Posterior cingulate gyrus (tissue), 11 donors: ENCODE measurements around the gene USH2A.
"Not testable (repeated sequence)": the region's sequence is repeated elsewhere in the genome, so short reads cannot be mapped to it uniquely, and the experiment has no call there.

Source experiments
- DNase-seq, 10 donors: peaks; one replicate each; pipeline versions ENCODE4 v3.0.0 to v3.0.0-alpha.2; 2020 to 2021; ENCODE audit warnings: mixed read lengths in 3 of 10
- intact Hi-C: fragments of 100-400 bp; cut with DNase I; formaldehyde crosslinking; loops from one replicate; pipeline ENCODE4 v1.15.1; 2023

Gene USH2A

GRCh38 chr1:216145451-216146018 is 277.7 kb downstream of the USH2A start:
- intact Hi-C loops, DNase-seq: not testable (repeated sequence)

- DNase-seq, result no peak
- intact Hi-C loops, result no loop called here
Measured at GRCh38 chr1:216144661-216145450, 278.4 kb downstream of the USH2A start.

GRCh38 chr1:216142921-216143320 is 280.3 kb downstream of the USH2A start:
- DNase-seq, result no peak
- intact Hi-C loops, result no loop called here

- no peak for DNase-seq
- intact Hi-C loops, result no loop called here
Measured at GRCh38 chr1:216140730-216141524, 282.3 kb downstream of the USH2A start.

- DNase-seq, result no peak
- intact Hi-C loops, result no loop called here
Measured at GRCh38 chr1:216124192-216124781, 299.0 kb downstream of the USH2A start.

GRCh38 chr1:216123446-216124191 is 299.6 kb downstream of the USH2A start:
- intact Hi-C loops, result no loop called here
- no peak for DNase-seq

- intact Hi-C loops, result no loop called here
- no peak for DNase-seq
Measured at GRCh38 chr1:216119600-216119999, 303.6 kb downstream of the USH2A start.

- DNase-seq, result no peak
- intact Hi-C loops, result no loop called here
Measured at GRCh38 chr1:216114180-216114579, 309.1 kb downstream of the USH2A start.

- no peak for DNase-seq
- intact Hi-C loops, result no loop called here
Measured at GRCh38 chr1:216113181-216113580, 310.1 kb downstream of the USH2A start.

- intact Hi-C loops, result no loop called here
Measured at GRCh38 chr1:216111842-216112241, 311.4 kb downstream of the USH2A start.

GRCh38 chr1:216095400-216095799 is 327.8 kb downstream of the USH2A start:
- DNase-seq, result peak in 1 of 10 donors; percentile 41
- intact Hi-C loops, result no loop called here

More at GRCh38 chr1:216111842-216112241, 311.4 kb downstream of the USH2A start:
- DNase-seq, result no peak

GRCh38 chr1:216090556-216090955 is 332.7 kb downstream of the USH2A start:
- intact Hi-C loops, result no loop called here

GRCh38 chr1:216086678-216087077 is 336.6 kb downstream of the USH2A start:
- intact Hi-C loops, result no loop called here
- no peak for DNase-seq

More at GRCh38 chr1:216090556-216090955, 332.7 kb downstream of the USH2A start:
- no peak for DNase-seq

- DNase-seq, result no peak
- intact Hi-C loops, result no loop called here
Measured at GRCh38 chr1:216081445-216081844, 341.8 kb downstream of the USH2A start.

GRCh38 chr1:216076751-216077150 is 346.5 kb downstream of the USH2A start:
- DNase-seq, result no peak
- intact Hi-C loops, result no loop called here

GRCh38 chr1:216075339-216075738 is 347.9 kb downstream of the USH2A start:
- DNase-seq, result no peak
- intact Hi-C loops, result no loop called here

GRCh38 chr1:216073793-216074595 is 349.3 kb downstream of the USH2A start:
- DNase-seq, result no peak
- intact Hi-C loops, result no loop called here

- DNase-seq, result no peak
- intact Hi-C loops, result no loop called here
Measured at GRCh38 chr1:216071262-216071661, 352.0 kb downstream of the USH2A start.

- intact Hi-C loops, result no loop called here
- no peak for DNase-seq
Measured at GRCh38 chr1:216064643-216065042, 358.6 kb downstream of the USH2A start.
